DND-41 (cell line): ENCODE measurements around the gene DDRGK1.

ENCODE experiments used
- CTCF ChIP-seq: IDR thresholded peaks from 2 replicates; pipeline ENCODE4 v1.5.1; 2012; ENCODE audit warnings: borderline replicate concordance, low read length, moderate library complexity, mild to moderate bottlenecking; ENCODE audit not compliant: poor library complexity, severe bottlenecking; ENCODE audit errors: extremely low read depth
- EZH2 ChIP-seq: IDR thresholded peaks from 3 replicates; pipeline ENCODE4 v1.6.1; 2012; ENCODE audit warnings: borderline replicate concordance, low read depth, mild to moderate bottlenecking, moderate library complexity, low read length, inconsistent platforms; ENCODE audit not compliant: severe bottlenecking

GRCh38 chr20:3175270-3175669 is 29.2 kb downstream of the DDRGK1 start:
- TF ChIP-seq CTCF: no peak
- no peak for TF ChIP-seq EZH2
